Body of pancreas (tissue), 4 donors: Measurements from ENCODE around the gene NABP1. TPM values are rescaled to one million over a fixed set of nuclear protein-coding genes. Genes with fewer than 3 reads are reported as not detected.

ENCODE experiments used
- ATAC-seq: fragments of 150-250 bp; one replicate; pipeline ENCODE4 v1.9.1; 2016
- DNase-seq, 4 donors: peaks; one replicate each; pipeline ENCODE4 v3.0.0-alpha.2; 2019
- H3K27ac ChIP-seq, 4 donors: fragments of 200-600 bp; sonication (generic); 1 replicate in 3 of 4; 2 replicates in 1 of 4; pipeline versions ENCODE4 v1.5.1 to v1.6.1; 2016 to 2019; ENCODE audit warnings: mild to moderate bottlenecking in 1 of 4, mixed read lengths in 1 of 4, moderate library complexity in 1 of 4
- H3K27me3 ChIP-seq, 2 donors: fragments of 200-600 bp; sonication (generic); one replicate each; pipeline ENCODE4 v1.6.0; 2016; ENCODE audit warnings: mild to moderate bottlenecking in 1 of 2
- H3K36me3 ChIP-seq, 2 donors: fragments of 200-600 bp; sonication (generic); replicated peaks in 1 of 2; 2 replicates each; pipeline ENCODE4 v1.5.1; 2016; ENCODE audit warnings: low read depth in 2 of 2; ENCODE audit not compliant: insufficient read depth in 1 of 2
- H3K4me1 ChIP-seq: fragments of 200-600 bp; sonication (generic); one replicate; pipeline ENCODE4 v1.6.0; 2016
- H3K4me3 ChIP-seq, 2 donors: fragments of 200-600 bp; sonication (generic); 1 replicate in 1 of 2; 2 replicates in 1 of 2; pipeline ENCODE4 v1.5.1; 2016 to 2019
- H3K9me3 ChIP-seq, 3 donors: fragments of 200-600 bp; sonication (generic); 1 replicate in 2 of 3; 2 replicates in 1 of 3; pipeline ENCODE4 v1.5.1; 2016
- POLR2A ChIP-seq, 3 donors: fragments of 450-650 bp; IDR thresholded peaks; one replicate each; pipeline ENCODE4 v1.6.1; 2016; ENCODE audit warnings: antibody characterized with exemption in 3 of 3, mild to moderate bottlenecking in 2 of 3
- WGBS, 2 donors: methylation state at CpG; one replicate each; pipeline ENCODE4 v1.1.5; 2017; 5-methylcytosine and 5-hydroxymethylcytosine counted together
- intact Hi-C: fragments of 100-400 bp; cut with DNase I; formaldehyde crosslinking; loops from one replicate; pipeline ENCODE4 v1.15.1; 2023
- total RNA-seq, 2 donors: library from RNA; depleted of rRNA; stranded (reverse); fragments of >200 nt; gene quantifications; one replicate each; pipeline ENCODE4 v1.1.0, GENCODE V29; 2016
- TF ChIP-seq, protein P1 (sequence below), 7 experiments: fragments of 450-650 bp in 4 of 7; fragments of 200-600 bp in 3 of 7; sonication (generic) in 3 of 7; IDR thresholded peaks; one replicate each; pipeline ENCODE4 v1.5.1; 2016 to 2019; ENCODE audit warnings: antibody characterized with exemption in 7 of 7

Gene NABP1
- total RNA-seq, 2 donors from 2014 or later = 10.9 to 39.2 TPM

DNA sequence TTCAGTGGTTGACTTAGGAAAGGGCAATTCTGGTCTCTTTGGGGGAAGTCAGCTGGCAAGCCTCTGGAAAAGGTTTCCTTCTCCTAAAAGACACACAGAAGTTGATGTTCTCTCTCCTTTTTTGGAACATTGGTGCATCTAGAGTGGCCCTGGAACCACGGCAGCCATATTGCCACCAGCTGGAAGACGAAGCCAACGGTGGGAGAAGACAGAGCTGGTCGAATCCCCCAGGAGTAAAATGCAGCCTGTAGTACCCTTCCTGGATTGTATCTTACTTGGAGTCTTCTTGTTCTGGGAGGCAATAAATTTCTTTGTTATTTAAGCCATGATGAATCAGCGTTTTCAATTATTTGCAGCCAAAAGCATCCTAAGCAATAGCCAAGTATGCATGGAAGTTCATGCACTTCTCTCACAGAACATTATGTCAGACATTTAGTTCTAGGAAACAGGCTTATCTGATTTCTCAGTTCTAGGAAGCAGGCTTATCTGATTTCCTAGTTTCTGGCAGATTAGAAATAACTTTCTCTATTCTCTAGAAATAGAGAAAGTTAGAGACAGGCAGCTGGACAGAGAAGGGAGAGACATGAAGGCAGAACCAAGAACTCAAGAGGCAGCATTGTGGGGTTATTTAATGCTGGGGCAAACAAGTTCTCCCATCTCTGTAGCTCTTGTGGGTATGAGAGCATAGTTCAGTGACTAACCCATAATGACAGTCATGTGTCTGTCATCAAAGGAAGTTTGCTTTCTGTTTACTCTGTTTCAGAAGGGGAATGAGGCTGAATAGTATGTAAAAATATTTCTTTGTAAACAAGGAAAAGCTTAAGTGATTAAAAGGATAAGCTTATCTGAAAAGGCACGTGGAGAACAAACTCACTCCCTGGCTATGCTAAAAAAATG, 40.5 kb upstream of the NABP1 start:
- TF ChIP-seq POLR2A (IDR thresholded peaks at IDR 0.05) = no peak
- TF ChIP-seq, protein P1, sequence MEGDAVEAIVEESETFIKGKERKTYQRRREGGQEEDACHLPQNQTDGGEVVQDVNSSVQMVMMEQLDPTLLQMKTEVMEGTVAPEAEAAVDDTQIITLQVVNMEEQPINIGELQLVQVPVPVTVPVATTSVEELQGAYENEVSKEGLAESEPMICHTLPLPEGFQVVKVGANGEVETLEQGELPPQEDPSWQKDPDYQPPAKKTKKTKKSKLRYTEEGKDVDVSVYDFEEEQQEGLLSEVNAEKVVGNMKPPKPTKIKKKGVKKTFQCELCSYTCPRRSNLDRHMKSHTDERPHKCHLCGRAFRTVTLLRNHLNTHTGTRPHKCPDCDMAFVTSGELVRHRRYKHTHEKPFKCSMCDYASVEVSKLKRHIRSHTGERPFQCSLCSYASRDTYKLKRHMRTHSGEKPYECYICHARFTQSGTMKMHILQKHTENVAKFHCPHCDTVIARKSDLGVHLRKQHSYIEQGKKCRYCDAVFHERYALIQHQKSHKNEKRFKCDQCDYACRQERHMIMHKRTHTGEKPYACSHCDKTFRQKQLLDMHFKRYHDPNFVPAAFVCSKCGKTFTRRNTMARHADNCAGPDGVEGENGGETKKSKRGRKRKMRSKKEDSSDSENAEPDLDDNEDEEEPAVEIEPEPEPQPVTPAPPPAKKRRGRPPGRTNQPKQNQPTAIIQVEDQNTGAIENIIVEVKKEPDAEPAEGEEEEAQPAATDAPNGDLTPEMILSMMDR (IDR thresholded peaks at IDR 0.05) = no peak
- H3K27ac ChIP-seq = peak overlapping the region in 1 of 4 donors; percentile 41
- no peak overlapping the region for H3K4me3 ChIP-seq
- DNase-seq = no peak
- peaks cover 11% of the 10 kb centered on the region for H3K4me1 ChIP-seq
- 73 to 78% methylated on average over 6 of the region's 6 CpGs for WGBS, 2 donors
- no peaks in the 10 kb centered on the region for H3K27me3 ChIP-seq
- H3K36me3 ChIP-seq = no peaks in the 10 kb centered on the region
- H3K9me3 ChIP-seq = no peaks in the 10 kb centered on the region
- ATAC-seq = no peak
- intact Hi-C loops = no loop called here

DNA sequence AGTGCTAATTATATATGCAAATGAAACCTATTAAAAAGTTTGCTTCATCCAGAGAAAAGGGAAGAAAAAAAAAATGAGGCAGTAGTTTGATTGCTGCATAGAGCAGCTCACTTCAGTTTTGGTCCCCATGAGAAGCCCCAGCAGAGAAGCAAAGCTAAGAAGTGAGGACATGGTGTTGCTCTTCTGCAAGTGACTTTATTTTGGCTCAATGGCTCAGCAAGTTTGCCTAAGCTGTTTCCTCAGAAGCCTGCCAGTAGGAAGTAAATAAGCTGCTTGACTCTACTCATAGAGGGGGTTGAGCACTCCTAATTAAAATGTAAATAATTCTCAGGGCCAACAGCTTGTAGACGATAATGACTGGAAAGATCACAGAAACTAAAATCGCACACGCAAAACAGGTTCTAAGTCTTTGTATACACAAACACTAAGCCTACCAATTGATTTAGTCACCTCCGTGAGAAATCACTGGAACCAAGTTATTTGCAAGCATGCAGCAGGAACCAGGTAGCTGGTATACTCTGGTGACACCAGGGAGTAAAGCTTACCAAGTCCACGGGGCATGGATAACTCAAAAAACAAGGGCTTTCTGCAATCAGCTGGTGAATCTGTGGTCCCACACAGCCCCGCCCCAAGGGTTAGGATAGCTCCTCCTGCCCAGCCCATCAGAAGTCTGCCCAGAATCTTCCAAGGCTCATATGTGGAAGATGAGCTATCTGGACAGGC, 39.7 kb upstream of the NABP1 start:
- intact Hi-C loops = no loop called here
- DNase-seq (peak in 2 of 4 donors; percentile 7 to 16), ATAC-seq (peak; percentile 48)
- TF ChIP-seq POLR2A (IDR thresholded peaks at IDR 0.05) = no peak
- TF ChIP-seq, protein P1 (IDR thresholded peaks at IDR 0.05) = no peak
- Histone ChIP-seq H3K4me3 (no peak overlapping the region), H3K4me1 (peaks cover 11% of the 10 kb centered on the region), H3K9me3 (no peaks in the 10 kb centered on the region), H3K27ac (peak overlapping the region in 3 of 4 donors; percentile 18 to 41 (median 22)), H3K36me3 (no peaks in the 10 kb centered on the region), H3K27me3 (no peaks in the 10 kb centered on the region)
- WGBS, 2 donors = 30 to 38% methylated on average over 6 of the region's 6 CpGs

DNA sequence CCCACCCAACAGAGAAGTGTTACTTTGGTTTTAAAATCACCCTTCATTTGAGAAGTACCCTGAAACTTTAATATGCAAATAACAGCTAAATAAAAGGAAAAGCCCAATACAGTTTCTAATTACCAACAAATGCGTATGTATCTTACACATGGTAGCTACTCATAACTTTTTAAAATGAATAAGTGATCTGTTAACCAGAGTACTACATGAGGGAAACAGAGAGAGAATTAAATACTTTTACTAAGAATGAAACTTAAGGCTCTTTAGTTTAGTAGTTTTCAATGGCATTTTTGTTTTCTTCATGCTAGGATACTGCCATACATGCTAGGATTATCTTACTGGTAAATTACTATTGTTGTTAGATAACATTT, 39.1 kb upstream of the NABP1 start:
- Histone ChIP-seq H3K27ac (no peak overlapping the region), H3K9me3 (no peaks in the 10 kb centered on the region), H3K4me1 (peaks cover 11% of the 10 kb centered on the region), H3K27me3 (no peaks in the 10 kb centered on the region), H3K4me3 (no peak overlapping the region), H3K36me3 (no peaks in the 10 kb centered on the region)
- intact Hi-C loops = no loop called here
- TF ChIP-seq, protein P1 (IDR thresholded peaks at IDR 0.05) = no peak
- no peak for TF ChIP-seq POLR2A (IDR thresholded peaks at IDR 0.05)
- DNase-seq (no peak), ATAC-seq (no peak)
- WGBS, 2 donors = 86 to 100% methylated on average over 1 of the region's 1 CpG

DNA sequence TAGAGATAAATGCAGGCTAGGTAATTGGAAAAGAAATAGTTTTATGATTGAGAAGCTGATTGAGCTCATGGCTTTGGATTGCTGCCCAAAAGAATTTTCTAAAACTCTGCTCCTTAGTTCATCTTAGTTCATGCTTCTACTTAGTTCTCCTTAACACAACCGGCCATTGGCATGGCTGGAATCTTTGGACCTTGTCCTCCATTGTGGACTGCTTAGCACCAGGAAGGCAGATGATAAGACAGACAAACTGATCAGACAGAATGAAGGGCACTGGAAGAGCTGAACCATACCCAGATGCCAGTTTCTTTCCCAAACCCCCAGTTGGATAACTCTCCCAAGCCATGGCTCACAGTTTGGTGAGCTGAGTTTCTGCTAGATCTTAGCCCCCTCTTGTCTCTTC, 36.3 kb upstream of the NABP1 start:
- intact Hi-C loops = no loop called here
- Histone ChIP-seq H3K36me3 (no peaks in the 10 kb centered on the region), H3K27me3 (no peaks in the 10 kb centered on the region), H3K27ac (no peak overlapping the region), H3K4me3 (no peak overlapping the region), H3K9me3 (no peaks in the 10 kb centered on the region), H3K4me1 (peaks cover 11% of the 10 kb centered on the region)
- TF ChIP-seq POLR2A (IDR thresholded peaks at IDR 0.05) = no peak
- ATAC-seq (no peak), DNase-seq (no peak)
- 41 to 59% methylated on average over 1 of the region's 1 CpG for WGBS, 2 donors

DNA sequence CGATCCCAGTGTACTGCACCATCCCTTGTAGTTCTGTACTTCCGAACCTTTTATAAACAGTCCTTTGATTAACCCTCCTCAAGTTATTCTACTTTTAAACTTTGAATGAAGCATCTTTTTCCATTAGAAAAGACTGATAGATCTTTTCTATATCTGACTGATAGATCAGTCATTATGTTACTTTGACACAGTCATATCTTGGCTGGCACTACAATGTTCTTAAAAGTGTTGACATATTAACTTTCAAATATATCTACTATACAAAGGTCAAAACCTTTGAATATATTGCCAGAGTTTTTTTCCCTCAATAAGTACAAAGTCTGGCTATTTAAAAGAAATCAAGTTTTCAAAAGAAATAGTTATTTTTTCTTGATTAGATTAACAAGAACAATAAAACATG, 35.4 kb upstream of the NABP1 start:
- H3K9me3 ChIP-seq = no peaks in the 10 kb centered on the region
- 56 to 72% methylated on average over 2 of the region's 2 CpGs for WGBS, 2 donors
- peaks cover 11% of the 10 kb centered on the region for H3K4me1 ChIP-seq
- ATAC-seq = no peak
- no peak overlapping the region for H3K27ac ChIP-seq
- DNase-seq = no peak
- intact Hi-C loops = no loop called here
- no peak overlapping the region for H3K4me3 ChIP-seq
- TF ChIP-seq, protein P1 (IDR thresholded peaks at IDR 0.05) = no peak
- H3K27me3 ChIP-seq = no peaks in the 10 kb centered on the region
- H3K36me3 ChIP-seq = no peaks in the 10 kb centered on the region
